ENCODE results near the gene MLLT10. TPM values are rescaled to one million over a fixed set of nuclear protein-coding genes. Genes with fewer than 3 reads are reported as not detected.

The MLLT10 gene
- polyA plus RNA-seq, 6 donors from 2014 or later, result 3.8 to 7.3 (median 6.6) TPM

DNA sequence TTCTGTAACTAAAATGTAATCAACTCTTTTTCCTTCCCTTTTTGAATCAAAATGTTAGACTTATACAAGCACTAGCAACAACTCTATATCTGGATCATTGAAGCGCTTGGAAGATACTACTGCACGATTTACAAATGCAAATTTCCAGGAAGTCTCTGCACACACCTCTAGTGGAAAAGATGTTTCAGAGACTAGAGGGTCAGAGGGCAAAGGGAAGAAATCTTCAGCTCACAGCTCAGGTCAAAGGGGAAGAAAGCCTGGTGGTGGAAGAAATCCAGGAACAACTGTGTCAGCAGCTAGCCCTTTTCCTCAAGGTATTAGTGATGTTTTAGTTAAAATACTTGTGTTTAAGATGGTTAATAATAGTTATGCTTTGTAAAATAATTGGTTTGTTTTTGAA lies 136.4 kb downstream of the MLLT10 start:
- no peak for DNase-seq
- Mint-ChIP-seq H3K9me3 (no peaks in the 10 kb centered on the region), H3K27me3 (no peaks in the 10 kb centered on the region), H3K4me3 (no peak overlapping the region), H3K4me1 (peaks cover 18 to 30% (median 19%) of the 10 kb centered on the region in 3 donors), H3K27ac (peak overlapping the region in 2 of 6 donors; percentile 22 to 67), H3K36me3 (peaks cover 8 to 15% of the 10 kb centered on the region in 2 donors)
- no peak for ATAC-seq (ENCODE audit: low read depth in 2 of 2)

DNA sequence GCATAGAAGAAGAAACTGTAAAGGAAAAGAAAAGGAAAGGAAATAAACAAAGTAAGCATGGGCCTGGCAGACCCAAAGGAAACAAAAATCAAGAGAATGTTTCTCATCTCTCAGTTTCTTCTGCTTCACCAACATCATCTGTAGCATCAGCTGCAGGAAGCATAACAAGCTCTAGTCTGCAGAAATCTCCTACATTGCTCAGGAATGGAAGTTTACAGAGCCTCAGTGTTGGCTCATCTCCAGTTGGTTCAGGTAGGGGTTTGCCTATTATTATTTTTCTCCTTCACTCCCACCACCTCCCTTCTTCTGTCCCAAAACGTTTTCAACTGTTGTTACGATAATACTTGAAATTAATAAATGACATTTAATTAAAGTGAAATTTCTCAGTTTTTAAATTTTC lies 139.6 kb downstream of the MLLT10 start:
- no peak overlapping the region for H3K4me3 Mint-ChIP-seq
- H3K27ac Mint-ChIP-seq, result no peak overlapping the region
- no peak for ATAC-seq (ENCODE audit: low read depth in 2 of 2)
- no peaks in the 10 kb centered on the region for H3K27me3 Mint-ChIP-seq
- peaks cover 15 to 17% (median 17%) of the 10 kb centered on the region in 3 donors for H3K4me1 Mint-ChIP-seq
- no peak for DNase-seq
- H3K36me3 Mint-ChIP-seq, result peaks cover 0 to 10% of the 10 kb centered on the region in 2 donors
- no peaks in the 10 kb centered on the region for H3K9me3 Mint-ChIP-seq

- ATAC-seq (ENCODE audit: low read depth in 2 of 2) (peak in 1 of 2 donors; percentile 52), DNase-seq (peak; percentile 18)
- no peak overlapping the region for H3K4me3 Mint-ChIP-seq
- peaks cover 0 to 11% of the 10 kb centered on the region in 2 donors for H3K36me3 Mint-ChIP-seq
- H3K9me3 Mint-ChIP-seq, result no peaks in the 10 kb centered on the region
- H3K27ac Mint-ChIP-seq, result no peak overlapping the region
- no peaks in the 10 kb centered on the region for H3K27me3 Mint-ChIP-seq
- H3K4me1 Mint-ChIP-seq, result peaks cover 3 to 6% (median 5%) of the 10 kb centered on the region in 3 donors
Measured at GRCh38 chr10:21675157-21675796, 141.2 kb downstream of the MLLT10 start.

DNA sequence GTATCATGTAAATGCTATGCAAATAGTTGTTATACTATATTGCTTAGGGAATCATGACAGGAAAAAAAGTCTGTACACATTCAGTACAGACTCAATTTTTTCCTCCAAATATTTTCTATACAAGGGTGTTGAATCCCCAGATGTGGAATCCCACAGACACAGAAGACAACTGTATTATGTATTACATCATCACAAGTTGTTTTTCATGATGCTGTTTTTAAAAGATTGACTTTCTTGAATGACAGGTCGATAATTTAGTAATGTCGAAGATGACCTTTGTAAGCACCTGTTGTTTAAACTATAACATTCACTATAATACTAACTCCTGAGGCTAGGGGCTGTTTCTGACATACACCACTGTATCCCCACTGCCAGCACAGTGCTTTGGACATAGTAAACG lies 143.5 kb downstream of the MLLT10 start:
- H3K9me3 Mint-ChIP-seq, result no peaks in the 10 kb centered on the region
- ATAC-seq (ENCODE audit: low read depth in 2 of 2) (no peak), DNase-seq (no peak)
- H3K27me3 Mint-ChIP-seq, result no peaks in the 10 kb centered on the region
- peaks cover 0 to 4% (median 0%) of the 10 kb centered on the region in 3 donors for H3K4me1 Mint-ChIP-seq
- H3K36me3 Mint-ChIP-seq, result peaks cover 0 to 12% of the 10 kb centered on the region in 2 donors
- no peak overlapping the region for H3K4me3 Mint-ChIP-seq
- no peak overlapping the region for H3K27ac Mint-ChIP-seq

DNA sequence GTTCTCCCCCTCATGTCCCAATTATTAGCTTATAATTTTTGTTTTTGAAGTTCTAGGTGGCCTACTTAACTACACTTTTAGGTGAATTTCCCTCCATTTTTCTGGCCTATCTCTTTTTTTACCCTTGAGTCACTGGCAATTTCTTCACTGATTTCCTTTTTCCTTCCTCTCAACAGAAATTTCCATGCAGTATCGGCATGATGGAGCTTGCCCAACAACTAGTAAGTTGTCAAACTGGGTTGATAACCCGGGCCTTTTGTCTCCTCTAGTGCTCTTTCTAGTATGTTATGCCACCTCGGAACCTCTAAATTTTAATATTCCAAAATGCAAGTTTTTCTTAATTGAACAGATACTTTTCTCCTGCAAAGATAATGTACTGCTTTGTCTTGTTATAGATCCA lies 147.1 kb downstream of the MLLT10 start:
- DNase-seq (no peak), ATAC-seq (ENCODE audit: low read depth in 2 of 2) (no peak)
- H3K9me3 Mint-ChIP-seq, result no peaks in the 10 kb centered on the region
- no peak overlapping the region for H3K4me3 Mint-ChIP-seq
- H3K27ac Mint-ChIP-seq, result no peak overlapping the region
- peaks cover 0 to 4% (median 0%) of the 10 kb centered on the region in 3 donors for H3K4me1 Mint-ChIP-seq
- no peaks in the 10 kb centered on the region for H3K27me3 Mint-ChIP-seq
- H3K36me3 Mint-ChIP-seq, result peaks cover 14 to 25% of the 10 kb centered on the region in 2 donors

GRCh38 chr10:21687266-21688008 lies 153.4 kb downstream of the MLLT10 start:
- H3K4me3 Mint-ChIP-seq, result no peak overlapping the region
- H3K27me3 Mint-ChIP-seq, result no peaks in the 10 kb centered on the region
- ATAC-seq (ENCODE audit: low read depth in 2 of 2), result no peak

GRCh38 chr10:21688009-21688332 lies 153.9 kb downstream of the MLLT10 start:
- DNase-seq (no peak), ATAC-seq (ENCODE audit: low read depth in 2 of 2) (no peak)
- peaks cover 15 to 29% of the 10 kb centered on the region in 2 donors for H3K36me3 Mint-ChIP-seq
- peak overlapping the region in 1 of 6 donors; percentile 25 for H3K27ac Mint-ChIP-seq
- no peaks in the 10 kb centered on the region for H3K27me3 Mint-ChIP-seq
- peaks cover 0 to 2% (median 0%) of the 10 kb centered on the region in 7 donors for H3K9me3 Mint-ChIP-seq
- H3K4me1 Mint-ChIP-seq, result no peaks in the 10 kb centered on the region
- H3K4me3 Mint-ChIP-seq, result no peak overlapping the region

More at GRCh38 chr10:21687266-21688008, 153.4 kb downstream of the MLLT10 start:
- Mint-ChIP-seq H3K4me1 (no peaks in the 10 kb centered on the region), H3K36me3 (peaks cover 14 to 24% of the 10 kb centered on the region in 2 donors), H3K9me3 (peaks cover 0 to 2% (median 0%) of the 10 kb centered on the region in 7 donors), H3K27ac (peak overlapping the region in 2 of 6 donors; percentile 25 to 67)
- no peak for DNase-seq

GRCh38 chr10:21688870-21689269 lies 154.8 kb downstream of the MLLT10 start:
- peak overlapping the region in 1 of 6 donors; percentile 85 for H3K27ac Mint-ChIP-seq
- H3K27me3 Mint-ChIP-seq, result no peaks in the 10 kb centered on the region
- no peak overlapping the region for H3K4me3 Mint-ChIP-seq
- H3K9me3 Mint-ChIP-seq, result peaks cover 0 to 2% (median 0%) of the 10 kb centered on the region in 7 donors
- DNase-seq (no peak), ATAC-seq (ENCODE audit: low read depth in 2 of 2) (no peak)
- no peaks in the 10 kb centered on the region for H3K4me1 Mint-ChIP-seq
- H3K36me3 Mint-ChIP-seq, result peaks cover 21 to 35% of the 10 kb centered on the region in 2 donors

DNA sequence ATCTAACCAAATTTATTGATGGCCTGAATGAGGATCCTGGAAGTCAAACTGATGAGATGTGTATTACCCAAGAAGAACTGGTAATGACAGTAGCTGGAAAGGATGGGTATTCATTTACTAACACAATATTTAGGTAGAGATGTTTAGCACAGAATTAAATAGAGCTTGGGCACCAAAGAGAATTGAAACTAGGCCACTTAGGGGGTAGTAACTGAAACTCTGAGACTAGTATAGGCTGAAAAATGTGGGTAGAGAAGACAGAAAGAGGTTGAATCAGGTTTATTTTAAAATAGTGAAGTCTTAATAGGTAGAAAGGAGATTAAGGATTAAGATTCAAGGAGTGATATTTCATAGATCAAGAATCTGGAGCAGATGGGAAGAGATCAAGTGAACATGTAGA lies 155.8 kb downstream of the MLLT10 start:
- peak overlapping the region in 1 of 6 donors; percentile 39 for H3K27ac Mint-ChIP-seq
- ATAC-seq (ENCODE audit: low read depth in 2 of 2), result no peak
- no peak for DNase-seq
- H3K4me1 Mint-ChIP-seq, result no peaks in the 10 kb centered on the region
- H3K27me3 Mint-ChIP-seq, result no peaks in the 10 kb centered on the region
- H3K9me3 Mint-ChIP-seq, result peaks cover 0 to 2% (median 0%) of the 10 kb centered on the region in 7 donors
- no peak overlapping the region for H3K4me3 Mint-ChIP-seq
- peaks cover 10 to 25% of the 10 kb centered on the region in 2 donors for H3K36me3 Mint-ChIP-seq

DNA sequence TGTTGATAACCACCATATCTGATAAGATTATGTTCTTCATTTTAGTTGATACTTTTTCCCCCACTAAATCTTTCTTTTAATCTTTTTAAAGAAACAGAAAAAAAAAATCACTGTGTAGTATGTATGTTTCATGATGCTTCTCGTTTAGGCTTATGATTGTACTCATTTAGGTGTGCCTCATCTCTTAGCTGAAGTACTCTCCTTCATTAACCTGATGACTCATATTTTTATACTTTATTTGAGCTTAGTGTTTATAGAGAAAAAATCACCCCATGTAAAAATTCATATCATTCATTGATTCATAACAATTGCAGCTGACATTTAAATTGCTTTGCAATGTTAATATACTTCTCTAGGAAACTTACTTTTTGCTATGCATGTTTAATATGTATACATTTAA lies 158.9 kb downstream of the MLLT10 start:
- Mint-ChIP-seq H3K27me3 (no peaks in the 10 kb centered on the region), H3K36me3 (peaks cover 8 to 38% of the 10 kb centered on the region in 2 donors), H3K9me3 (no peaks in the 10 kb centered on the region), H3K4me1 (peaks cover 0 to under 1% (median 0%) of the 10 kb centered on the region in 3 donors), H3K4me3 (no peak overlapping the region), H3K27ac (no peak overlapping the region)
- DNase-seq, result no peak
- no peak for ATAC-seq (ENCODE audit: low read depth in 2 of 2)

DNA sequence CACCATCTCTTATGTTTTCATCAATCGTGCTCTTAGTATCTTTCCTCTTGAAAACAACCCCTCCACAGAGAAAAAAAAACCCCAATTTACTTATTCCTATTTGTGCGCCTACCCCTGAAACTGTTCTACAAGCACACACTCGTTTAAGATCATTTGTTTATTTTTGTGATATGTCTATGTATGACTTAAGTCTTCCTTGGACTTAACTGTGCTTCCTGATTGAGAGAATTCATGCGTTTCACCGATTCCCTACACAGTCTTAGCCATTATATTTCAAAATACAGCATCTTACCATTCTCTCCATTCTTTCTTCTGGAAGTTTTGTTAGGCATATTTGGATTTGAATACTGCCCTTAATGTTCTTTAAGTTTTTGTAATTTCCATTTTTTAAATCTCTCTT lies 159.4 kb downstream of the MLLT10 start:
- DNase-seq (no peak), ATAC-seq (ENCODE audit: low read depth in 2 of 2) (no peak)
- Mint-ChIP-seq H3K36me3 (peaks cover 8 to 43% of the 10 kb centered on the region in 2 donors), H3K27me3 (no peaks in the 10 kb centered on the region), H3K4me1 (peaks cover 0 to 5% (median 0%) of the 10 kb centered on the region in 3 donors), H3K4me3 (no peak overlapping the region), H3K9me3 (no peaks in the 10 kb centered on the region), H3K27ac (peak overlapping the region in 1 of 6 donors; percentile 3)

DNA sequence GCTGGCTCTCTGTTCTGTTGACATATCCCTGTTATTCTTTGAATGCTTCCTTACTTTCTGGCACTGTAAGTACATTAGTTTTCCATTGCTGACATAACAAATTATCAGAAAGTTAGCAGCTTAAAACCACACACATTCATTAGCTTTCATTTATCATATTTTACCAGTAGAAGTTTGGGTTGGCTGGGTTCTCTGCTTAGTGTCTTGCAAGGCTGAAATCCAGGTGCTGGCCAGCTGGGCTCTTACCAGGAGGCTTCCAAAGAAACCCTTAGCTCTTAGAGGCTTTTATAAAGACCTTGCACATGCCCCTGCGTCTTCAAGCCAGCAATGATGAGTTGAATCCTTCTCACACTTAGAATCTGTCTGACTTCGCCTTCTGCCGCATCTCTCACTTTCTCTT lies 160.6 kb downstream of the MLLT10 start:
- Mint-ChIP-seq H3K9me3 (peaks cover 0 to 11% (median 8%) of the 10 kb centered on the region in 7 donors), H3K4me3 (no peak overlapping the region), H3K27me3 (no peaks in the 10 kb centered on the region), H3K36me3 (peaks cover 14 to 53% of the 10 kb centered on the region in 2 donors), H3K4me1 (peaks cover 0 to 5% (median 0%) of the 10 kb centered on the region in 3 donors), H3K27ac (no peak overlapping the region)
- ATAC-seq (ENCODE audit: low read depth in 2 of 2) (no peak), DNase-seq (no peak)

DNA sequence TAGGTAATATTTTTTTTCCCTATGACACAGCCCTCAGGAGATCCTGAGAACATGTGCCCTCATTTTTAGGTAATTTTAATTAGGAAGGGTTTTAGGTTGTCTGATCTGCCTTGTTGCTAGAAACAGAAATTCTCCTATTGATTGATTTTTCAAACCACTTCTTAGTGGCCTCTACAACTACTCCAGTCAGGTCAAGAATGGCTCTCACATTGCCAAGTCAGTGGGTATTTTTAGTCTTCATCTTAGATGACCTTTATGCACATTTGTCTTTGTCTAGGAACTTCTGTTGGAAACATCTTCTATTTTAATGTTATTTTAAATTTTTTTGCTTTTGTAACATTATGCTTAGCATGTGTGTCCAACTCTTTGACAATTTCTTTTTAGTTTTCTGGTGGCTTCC lies 162.3 kb downstream of the MLLT10 start:
- H3K4me3 Mint-ChIP-seq, result no peak overlapping the region
- H3K27ac Mint-ChIP-seq, result peak overlapping the region in 1 of 6 donors; percentile 54
- H3K4me1 Mint-ChIP-seq, result peaks cover 0 to 5% (median 0%) of the 10 kb centered on the region in 3 donors
- H3K27me3 Mint-ChIP-seq, result no peaks in the 10 kb centered on the region
- peaks cover 29 to 61% of the 10 kb centered on the region in 2 donors for H3K36me3 Mint-ChIP-seq
- ATAC-seq (ENCODE audit: low read depth in 2 of 2) (no peak), DNase-seq (no peak)
- peaks cover 6 to 28% (median 24%) of the 10 kb centered on the region in 7 donors for H3K9me3 Mint-ChIP-seq

DNA sequence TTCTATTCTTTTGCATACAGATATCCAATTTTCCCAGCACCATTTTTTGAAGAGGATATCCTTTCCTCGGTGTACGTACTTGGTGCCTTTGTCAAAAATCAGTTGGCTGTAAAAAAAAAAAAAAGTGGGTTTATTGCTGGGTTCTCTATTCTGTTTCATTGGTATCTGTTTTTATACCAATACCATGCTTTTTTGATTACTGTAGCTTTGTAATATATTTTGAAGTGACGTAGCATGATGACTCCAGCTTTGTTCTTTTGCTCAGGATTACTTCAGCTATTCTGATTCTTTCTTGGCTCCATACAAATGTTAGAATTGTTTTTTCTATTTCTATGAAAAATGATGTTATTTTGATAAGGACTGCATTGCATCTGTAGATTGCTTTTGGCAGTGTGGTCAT lies 165.5 kb downstream of the MLLT10 start:
- ATAC-seq (ENCODE audit: low read depth in 2 of 2), result no peak
- Mint-ChIP-seq H3K36me3 (peaks cover 32 to 54% of the 10 kb centered on the region in 2 donors), H3K9me3 (peaks cover 10 to 33% (median 30%) of the 10 kb centered on the region in 7 donors), H3K27me3 (no peaks in the 10 kb centered on the region), H3K4me1 (peaks cover 17 to 22% (median 22%) of the 10 kb centered on the region in 3 donors), H3K4me3 (no peak overlapping the region), H3K27ac (no peak overlapping the region)
- no peak for DNase-seq

All from naive B cell (primary cell).